GM21381 (cell line): ENCODE measurements around the gene CEP70.
"Not testable (repeated sequence)": the region's sequence is repeated elsewhere in the genome, so short reads cannot be mapped to it uniquely, and the experiment has no call there.

Experiments used
- ATAC-seq: cut with Tn5 transposase; IDR thresholded peaks from one replicate; pipeline ENCODE4 v1.9.1; 2021; ENCODE audit warnings: mild to moderate bottlenecking, moderate library complexity; ENCODE audit not compliant: unreplicated experiment

The CEP70 gene

GRCh38 chr3:138594150-138594934, at the start of gene CEP70:
Gene CEP70, minus strand, starts transcription at chr3:138594260. Its CDS starts 21,333 bp downstream, at chr3:138572927.
- peak; percentile 88 for ATAC-seq

DNA sequence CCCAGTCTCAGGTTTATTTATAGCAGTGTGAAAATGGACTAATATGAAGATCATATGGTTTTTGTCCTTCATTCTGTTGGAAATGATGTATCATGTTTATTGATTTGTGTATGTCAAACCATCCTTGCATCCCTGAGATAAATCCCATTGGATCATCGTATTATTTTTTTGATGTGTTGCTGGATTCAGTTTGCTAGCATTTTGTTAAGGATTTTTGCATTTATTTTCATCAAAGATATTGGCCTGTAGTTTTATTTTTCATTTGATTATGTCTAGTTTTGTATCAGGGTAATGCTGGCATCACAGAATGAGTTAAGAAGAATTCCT, 48.8 kb upstream of the CEP70 start:
- ATAC-seq: no peak

- no peak for ATAC-seq
Observed at GRCh38 chr3:138642226-138642926, 48.3 kb upstream of the CEP70 start.

DNA sequence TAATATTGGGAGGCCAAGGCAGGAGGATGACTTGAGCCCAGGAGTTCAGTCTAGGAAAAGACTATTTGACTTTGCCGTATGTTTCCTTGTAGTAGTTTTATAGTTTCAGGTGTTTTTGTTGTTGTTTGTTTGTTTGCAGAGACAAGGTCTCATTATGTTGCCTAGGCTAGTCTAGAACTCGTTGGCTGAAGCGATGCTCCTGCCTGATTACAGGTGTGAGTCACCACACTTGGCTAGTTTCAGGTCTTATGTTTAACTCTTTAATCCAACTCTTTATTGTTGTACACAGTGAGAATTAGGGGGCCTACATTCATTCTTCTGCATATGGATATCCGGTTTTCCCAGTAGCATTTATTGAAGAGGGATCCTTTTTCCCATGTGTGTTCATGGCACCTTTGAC, 46.5 kb upstream of the CEP70 start:
- ATAC-seq: no peak

DNA sequence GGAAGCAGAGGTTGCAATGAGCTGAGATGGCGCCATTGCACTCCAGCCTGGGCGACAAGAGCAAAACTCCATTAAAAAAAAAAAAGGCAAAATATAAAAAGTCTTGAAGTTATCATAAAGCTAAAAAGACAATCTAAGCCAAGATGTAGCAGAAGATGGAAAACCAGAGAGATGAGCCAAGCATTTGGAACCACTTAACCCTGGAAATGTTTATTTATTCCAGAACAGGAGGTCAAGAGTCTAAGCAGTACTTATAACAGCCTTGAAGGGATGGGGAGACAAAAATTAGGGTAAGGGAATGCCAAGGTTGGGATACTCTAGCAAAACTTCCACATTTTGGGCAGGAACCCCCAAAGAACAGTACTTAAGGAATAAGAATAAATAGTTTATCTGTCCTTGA, 44.6 kb upstream of the CEP70 start:
- ATAC-seq: no peak

DNA sequence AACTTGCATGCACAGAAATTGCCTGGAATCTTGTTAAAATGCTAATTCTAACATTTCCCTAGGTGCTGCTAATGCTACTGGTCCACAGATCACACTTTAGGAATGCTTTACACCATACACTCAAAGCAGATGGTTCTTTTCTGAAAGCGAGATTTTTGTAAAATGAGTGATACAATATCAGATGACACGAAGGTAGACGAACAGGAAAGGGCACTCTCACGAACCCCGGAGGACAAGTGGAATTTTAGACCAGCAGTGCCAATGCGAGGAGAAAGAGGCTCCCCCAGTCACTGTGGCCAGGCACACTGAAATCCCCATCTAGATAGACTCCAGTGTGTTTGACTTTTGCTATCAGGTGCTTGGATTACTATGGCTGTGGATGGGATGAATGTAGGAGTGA, 35.5 kb upstream of the CEP70 start:
- no peak for ATAC-seq

- ATAC-seq: no peak
Observed at GRCh38 chr3:138625707-138626365, 31.8 kb upstream of the CEP70 start.

DNA sequence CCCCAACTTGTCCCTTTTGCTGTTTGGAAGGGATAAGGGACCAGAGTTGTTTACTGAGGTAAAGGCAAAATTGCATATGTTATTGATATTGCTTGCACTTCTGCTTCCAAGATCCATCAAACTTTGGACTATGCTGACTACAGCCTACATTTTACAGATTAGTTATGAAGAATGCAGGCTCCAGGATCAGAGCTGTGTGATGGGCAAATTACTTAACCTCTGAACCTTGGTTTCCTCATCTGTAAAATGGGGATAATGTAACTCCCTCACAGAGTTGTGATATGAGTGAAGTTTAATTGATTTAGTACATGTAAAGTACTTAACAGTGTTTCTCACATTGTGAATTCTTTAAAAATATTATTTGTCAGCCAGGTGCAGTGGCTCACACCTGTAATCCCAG, 30.5 kb upstream of the CEP70 start:
- ATAC-seq: no peak

- ATAC-seq: no peak
Observed at GRCh38 chr3:138620431-138620830, 26.4 kb upstream of the CEP70 start.

DNA sequence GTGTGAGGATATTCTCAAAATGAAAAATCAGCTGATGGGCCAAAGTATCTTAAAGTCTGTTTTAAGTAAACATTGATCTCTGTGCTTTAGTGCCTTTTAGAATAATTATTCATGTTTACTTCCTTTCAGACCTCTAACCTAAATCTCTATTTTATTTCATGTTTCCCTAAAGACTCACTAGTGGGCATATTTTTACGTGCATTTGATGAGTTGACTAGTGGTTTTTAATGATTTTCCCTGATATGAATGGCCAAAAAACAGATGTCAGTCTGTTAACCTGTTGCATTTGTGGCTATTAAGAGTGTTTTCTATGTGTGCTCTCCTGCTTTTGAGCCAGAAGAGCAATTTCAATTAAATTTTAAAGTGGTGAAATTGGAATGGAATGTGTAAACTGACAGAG, 21.4 kb upstream of the CEP70 start:
- ATAC-seq: no peak

DNA sequence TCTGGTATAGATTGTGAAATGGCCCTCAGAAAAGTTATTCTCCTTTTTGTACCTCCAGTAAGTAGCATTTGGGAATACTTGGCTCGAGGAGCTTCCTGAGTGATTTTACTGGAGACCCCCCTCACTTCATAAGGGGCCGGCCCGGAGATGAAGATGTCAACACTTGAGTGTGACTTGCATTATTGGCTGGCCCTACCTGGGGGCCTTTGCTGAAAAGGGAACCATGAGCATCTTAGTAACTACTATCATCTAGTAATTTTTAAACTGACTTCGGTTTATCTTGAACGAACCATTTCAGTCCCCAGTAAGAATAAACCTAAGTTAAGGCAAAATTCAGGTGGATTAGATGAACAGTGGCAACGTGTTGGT, 15.8 kb upstream of the CEP70 start:
- ATAC-seq: no peak

DNA sequence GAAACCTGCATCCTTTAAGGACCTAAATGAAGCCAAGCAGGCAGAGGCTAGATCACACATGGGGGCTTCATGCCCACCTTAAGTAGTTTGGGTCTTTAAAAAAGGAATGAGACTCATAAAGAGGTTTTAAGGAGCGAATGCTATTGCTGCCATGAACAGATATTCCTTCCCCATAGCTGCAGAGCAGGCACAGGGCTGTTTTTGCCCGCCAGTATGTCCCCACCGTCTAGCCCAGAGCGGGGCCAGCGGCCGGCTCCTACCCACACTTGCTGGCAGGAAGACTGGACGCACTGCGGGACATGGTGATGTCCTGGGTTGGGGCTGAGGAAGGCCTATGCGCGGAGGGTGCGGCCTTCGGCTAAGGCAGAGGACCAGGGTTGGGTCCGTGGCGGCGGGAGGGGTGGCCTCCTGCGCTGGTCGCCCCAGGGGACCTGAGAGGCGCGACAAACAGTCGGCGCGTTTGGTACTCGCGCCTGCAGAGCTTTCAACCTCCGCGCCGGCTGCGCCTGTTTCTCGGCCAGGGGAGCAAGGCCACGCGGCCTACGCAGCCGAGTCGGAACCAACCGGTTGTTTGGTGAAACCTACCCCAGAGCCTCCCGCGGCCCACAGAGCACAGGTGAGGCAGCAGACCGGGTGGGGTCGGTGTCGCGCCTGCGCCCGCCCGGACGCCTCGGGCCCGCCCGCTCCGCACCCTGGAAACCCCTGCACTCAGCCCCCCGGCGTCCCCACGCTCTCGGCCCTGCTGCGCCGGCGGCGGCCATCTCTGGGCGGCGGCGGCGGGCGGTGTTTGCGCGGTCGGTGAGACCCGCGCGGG, 14.5 kb upstream of the CEP70 start, which contains the start of gene FAIM:
Gene FAIM, plus strand, starts transcription at position 450 of the 814 bp plus-strand sequence. CDS start 10,956 bp downstream, outside the sequence.
- peak; percentile 62 for ATAC-seq

GRCh38 chr3:138604106-138604595, 10.1 kb upstream of the CEP70 start:
- not testable (repeated sequence) for ATAC-seq

DNA sequence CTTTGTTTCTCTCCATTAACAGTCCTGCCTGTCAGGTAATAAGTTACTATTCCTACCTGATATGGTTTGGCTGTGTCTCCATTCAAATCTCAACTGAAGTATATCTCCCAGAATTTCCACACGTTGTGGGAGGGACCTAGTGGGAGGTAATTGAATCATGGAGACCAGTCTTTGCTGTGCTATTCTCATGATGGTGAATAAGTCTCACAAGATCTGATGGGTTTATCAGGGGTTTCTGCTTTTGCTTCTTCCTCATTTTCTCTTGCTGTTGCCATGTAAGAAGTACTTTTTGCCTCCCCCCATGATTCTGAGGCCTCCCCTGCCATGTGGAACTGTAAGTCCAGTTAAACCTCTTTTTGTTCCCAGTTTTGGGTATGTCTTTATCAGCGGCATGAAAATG, 7.6 kb upstream of the CEP70 start:
- ATAC-seq: not testable (repeated sequence)

- no peak for ATAC-seq
Observed at GRCh38 chr3:138600100-138600745, 6.2 kb upstream of the CEP70 start.

DNA sequence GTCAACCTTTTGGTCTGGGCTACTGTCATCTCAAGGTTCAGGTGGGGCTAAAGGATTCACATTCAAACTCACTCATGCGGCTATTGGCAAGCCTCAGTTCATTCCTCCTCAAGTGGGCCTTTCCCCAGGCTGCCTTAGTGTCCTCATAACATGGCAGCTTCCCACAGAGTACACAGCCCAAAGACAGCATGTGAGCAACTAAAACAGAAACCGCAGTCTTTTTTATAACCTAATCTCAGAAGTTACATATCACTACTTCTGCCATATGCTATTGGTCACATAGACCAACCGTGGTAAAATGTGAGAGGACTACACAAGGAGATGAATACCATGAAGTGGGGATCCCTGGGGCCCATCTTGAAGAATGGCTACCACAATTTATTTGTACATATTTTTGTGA, 4.5 kb upstream of the CEP70 start:
- ATAC-seq: no peak

GRCh38 chr3:138597186-138597976, 3.3 kb upstream of the CEP70 start:
- not testable (repeated sequence) for ATAC-seq

DNA sequence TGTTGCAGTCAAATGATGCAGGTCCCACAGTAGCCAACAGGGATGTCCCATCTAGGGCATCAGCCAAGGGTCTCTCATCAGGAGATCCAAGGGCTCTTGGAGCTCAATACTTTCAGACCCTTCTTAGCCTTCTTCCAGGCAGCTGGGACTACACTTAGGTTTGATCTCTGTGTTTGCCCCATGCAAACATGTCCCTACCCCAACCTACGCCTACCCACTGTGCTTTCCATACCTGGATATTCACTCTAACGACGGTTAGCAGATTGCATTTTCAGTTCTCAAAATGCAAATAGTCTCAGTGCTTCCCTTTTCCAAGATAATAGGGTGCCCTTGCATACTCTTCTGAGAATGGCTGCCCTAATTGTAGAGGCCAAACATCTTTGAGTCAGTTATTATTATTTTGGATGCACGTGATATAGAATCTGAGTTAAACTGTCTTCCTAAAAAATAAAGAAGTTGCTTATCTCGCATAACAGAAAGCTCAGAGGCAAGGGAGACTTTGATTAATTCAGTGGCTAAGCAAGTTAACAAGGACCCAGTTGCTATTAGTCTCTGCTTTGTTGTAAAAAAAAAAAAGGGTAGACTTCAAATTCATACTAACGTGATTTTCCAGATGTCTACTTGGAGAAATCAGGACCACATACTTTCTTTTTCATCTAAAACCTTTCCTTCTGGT, 1.0 kb upstream of the CEP70 start:
- ATAC-seq: no peak
